ENCODE results near the gene DGKE.
A peak's percentile ranks its signal among the peaks of the same experiment; 100 is the strongest.

DGKE gene

GRCh38 chr17:56786989-56787482, 46.9 kb upstream of the DGKE start:
- Histone ChIP-seq H3K4me3 (ENCODE audit: low read depth, low read length, poor library complexity, severe bottlenecking) (no peak overlapping the region), H3K9me3 (ENCODE audit: low read length) (no peaks in the 10 kb centered on the region), H2AFZ (ENCODE audit: low read length) (0 out of 2 replicates have a peak overlapping the region, but pooled peaks have one; percentile 51), H3K9me2 (ENCODE audit: low read depth, low read length) (no peaks in the 10 kb centered on the region), H3K9ac (ENCODE audit: low read length) (peak overlapping the region; percentile 41), H3K4me1 (ENCODE audit: insufficient read depth, low read length, severe bottlenecking) (peaks cover 34% of the 10 kb centered on the region), H3K36me3 (ENCODE audit: insufficient read depth, low read length) (no peaks in the 10 kb centered on the region), H3F3A (ENCODE audit: insufficient read depth, low read length) (no peaks in the 10 kb centered on the region), H3K79me2 (ENCODE audit: insufficient read depth, low read length) (no peaks in the 10 kb centered on the region), H3K4me2 (ENCODE audit: low read length) (peak overlapping the region; percentile 47), H3K27me3 (ENCODE audit: insufficient read depth, low read length) (no peaks in the 10 kb centered on the region), H3K27ac (ENCODE audit: low read depth, low read length, poor library complexity, severe bottlenecking) (peak overlapping the region; percentile 78), H4K20me1 (ENCODE audit: insufficient read depth, low read length) (no peaks in the 10 kb centered on the region)
- TF ChIP-seq CTCF (IDR thresholded peaks at IDR 0.05; ENCODE audit: low read length): no peak
- no peak for TF ChIP-seq EZH2 (IDR thresholded peaks at IDR 0.05; ENCODE audit: borderline replicate concordance, low read length)

GRCh38 chr17:56792267-56792666, 41.7 kb upstream of the DGKE start:
- H3K36me3 ChIP-seq (ENCODE audit: insufficient read depth, low read length): no peaks in the 10 kb centered on the region

GRCh38 chr17:56793531-56793930, 40.4 kb upstream of the DGKE start:
- no peak for TF ChIP-seq EZH2 (IDR thresholded peaks at IDR 0.05; ENCODE audit: borderline replicate concordance, low read length)
- TF ChIP-seq CTCF (IDR thresholded peaks at IDR 0.05; ENCODE audit: low read length): no peak
- no peaks in the 10 kb centered on the region for H3K27me3 ChIP-seq (ENCODE audit: insufficient read depth, low read length)
- no peaks in the 10 kb centered on the region for H3K9me2 ChIP-seq (ENCODE audit: low read depth, low read length)
- no peaks in the 10 kb centered on the region for H3K36me3 ChIP-seq (ENCODE audit: insufficient read depth, low read length)
- H4K20me1 ChIP-seq (ENCODE audit: insufficient read depth, low read length): no peaks in the 10 kb centered on the region
- no peaks in the 10 kb centered on the region for H3K79me2 ChIP-seq (ENCODE audit: insufficient read depth, low read length)
- no peaks in the 10 kb centered on the region for H3K4me1 ChIP-seq (ENCODE audit: insufficient read depth, low read length, severe bottlenecking)
- H3K9ac ChIP-seq (ENCODE audit: low read length): no peak overlapping the region
- no peak overlapping the region for H3K27ac ChIP-seq (ENCODE audit: low read depth, low read length, poor library complexity, severe bottlenecking)
- no peak overlapping the region for H3K4me2 ChIP-seq (ENCODE audit: low read length)
- H3K4me3 ChIP-seq (ENCODE audit: low read depth, low read length, poor library complexity, severe bottlenecking): no peak overlapping the region
- H2AFZ ChIP-seq (ENCODE audit: low read length): no peak overlapping the region
- H3F3A ChIP-seq (ENCODE audit: insufficient read depth, low read length): no peaks in the 10 kb centered on the region
- no peaks in the 10 kb centered on the region for H3K9me3 ChIP-seq (ENCODE audit: low read length)

More at GRCh38 chr17:56792267-56792666, 41.7 kb upstream of the DGKE start:
- Histone ChIP-seq H3K4me2 (ENCODE audit: low read length) (no peak overlapping the region), H3K4me3 (ENCODE audit: low read depth, low read length, poor library complexity, severe bottlenecking) (no peak overlapping the region), H4K20me1 (ENCODE audit: insufficient read depth, low read length) (no peaks in the 10 kb centered on the region), H3K27me3 (ENCODE audit: insufficient read depth, low read length) (no peaks in the 10 kb centered on the region), H3F3A (ENCODE audit: insufficient read depth, low read length) (no peaks in the 10 kb centered on the region), H3K27ac (ENCODE audit: low read depth, low read length, poor library complexity, severe bottlenecking) (no peak overlapping the region), H3K4me1 (ENCODE audit: insufficient read depth, low read length, severe bottlenecking) (peaks cover 8% of the 10 kb centered on the region), H3K9ac (ENCODE audit: low read length) (no peak overlapping the region), H2AFZ (ENCODE audit: low read length) (no peak overlapping the region), H3K9me3 (ENCODE audit: low read length) (no peaks in the 10 kb centered on the region), H3K79me2 (ENCODE audit: insufficient read depth, low read length) (no peaks in the 10 kb centered on the region), H3K9me2 (ENCODE audit: low read depth, low read length) (no peaks in the 10 kb centered on the region)
- TF ChIP-seq EZH2 (IDR thresholded peaks at IDR 0.05; ENCODE audit: borderline replicate concordance, low read length) (no peak), CTCF (IDR thresholded peaks at IDR 0.05; ENCODE audit: low read length) (no peak)

Data from OCI-LY1 (cell line).